ENCODE results near the gene ICAM2. TPM values are rescaled to one million over a fixed set of nuclear protein-coding genes. Genes with fewer than 3 reads are reported as not detected.

ICAM2 gene
- total RNA-seq, 1 experiment from 2014 or later, result 0.33 TPM

DNA sequence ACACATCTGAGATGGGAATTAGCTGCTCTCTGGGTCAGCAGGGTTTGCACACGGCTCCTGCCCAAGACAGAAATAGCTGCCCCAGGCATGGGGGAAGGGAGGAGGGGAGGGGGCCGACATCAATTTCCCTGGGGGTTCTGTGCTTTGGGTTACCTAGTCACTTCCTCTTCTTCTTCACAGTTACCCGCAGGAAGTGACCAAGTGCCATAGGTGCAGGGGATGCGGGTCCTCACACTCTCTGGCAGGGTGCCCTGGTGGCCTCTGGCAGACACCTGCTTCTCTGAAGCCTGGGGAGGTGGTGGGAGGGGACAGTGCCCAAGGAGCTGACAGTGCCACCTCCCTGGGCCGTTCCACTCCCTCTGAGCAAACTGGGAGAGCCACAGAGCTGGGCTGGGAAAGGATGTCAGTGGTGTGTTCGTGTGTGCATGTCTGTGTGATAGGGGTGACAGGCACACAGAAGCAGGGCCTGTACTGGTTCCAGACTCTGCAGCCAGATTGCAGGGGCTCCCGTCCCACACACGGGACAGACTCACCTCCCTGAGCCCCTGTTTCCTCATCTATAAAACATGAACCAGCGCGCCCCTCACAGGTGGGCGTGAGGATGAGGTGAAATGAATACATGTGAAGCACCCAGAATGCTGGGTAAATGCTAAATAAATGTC is 65.9 kb downstream of the ICAM2 start (continued):
- TF ChIP-seq ZNF512 (CRISPR knock-in tag; IDR thresholded peaks at IDR 0.05; ENCODE audit: borderline replicate concordance), result no peak
- no peak for TF ChIP-seq ZNF396 (CRISPR knock-in tag; IDR thresholded peaks at IDR 0.05; ENCODE audit: borderline replicate concordance)
- no peak for TF ChIP-seq RELA (CRISPR knock-in tag; IDR thresholded peaks at IDR 0.05; ENCODE audit: borderline replicate concordance)

Other genes starting within 250 kb of the ICAM2 start
- gene CCDC47, start 247.0 kb downstream of the ICAM2 start, total RNA-seq (2021), result 63.0 to 70.9 TPM (median 63.9 TPM) in 3 replicates
- gene DDX42, start 246.5 kb downstream of the ICAM2 start, total RNA-seq (2021), result 102 to 128 TPM (median 106 TPM) in 3 replicates
- 135 to 152 TPM (median 149 TPM) in 3 replicates for gene PSMC5, start 193.2 kb downstream of the ICAM2 start, total RNA-seq (2021)
- gene FTSJ3, start 193.0 kb downstream of the ICAM2 start, total RNA-seq (2021), result 47.7 to 62.1 TPM (median 52.0 TPM) in 3 replicates
- gene SMARCD2, start 177.9 kb downstream of the ICAM2 start, total RNA-seq (2021), result 80.1 to 106 TPM (median 86.7 TPM) in 3 replicates
- gene CSH2, start 147.0 kb downstream of the ICAM2 start, total RNA-seq (2021), result not detected in 3 replicates
- 0.35 to 1.3 TPM (median 0.60 TPM) in 3 replicates for gene GH2, start 138.7 kb downstream of the ICAM2 start, total RNA-seq (2021)
- gene CSH1, start 124.1 kb downstream of the ICAM2 start, total RNA-seq (2021), result not detected in 3 replicates
- gene CSHL1, start 109.4 kb downstream of the ICAM2 start, total RNA-seq (2021), result not detected in 3 replicates
- gene GH1, start 101.8 kb downstream of the ICAM2 start, total RNA-seq (2021), result not detected in 3 replicates
- gene CD79B, start 88.3 kb downstream of the ICAM2 start, total RNA-seq (2021), result 3.0 to 3.5 TPM (median 3.2 TPM) in 3 replicates
- 5.2 to 5.8 TPM (median 5.5 TPM) in 3 replicates for gene SCN4A, start 47.7 kb downstream of the ICAM2 start, total RNA-seq (2021)
- gene PRR29, start 22.3 kb downstream of the ICAM2 start, total RNA-seq (2021), result 0.64 to 1.1 TPM (median 0.85 TPM) in 3 replicates
- gene ERN1, start 109.5 kb upstream of the ICAM2 start, total RNA-seq (2021), result 6.5 to 8.6 TPM (median 7.6 TPM) in 3 replicates
- gene TEX2, start 242.6 kb upstream of the ICAM2 start, total RNA-seq (2021), result 10.8 to 13.3 TPM (median 12.2 TPM) in 3 replicates